COLO668 (cell line): ENCODE measurements around the gene ZNF627.
"Not testable (repeated sequence)": the region's sequence is repeated elsewhere in the genome, so short reads cannot be mapped to it uniquely, and the experiment has no call there.

Experiments
- DNase-seq: peaks from one replicate; lab custom pipeline; 2025; ENCODE audit not compliant: unreplicated experiment; lab: John Stamatoyannopoulos, UW

ZNF627 gene

GRCh38 chr19:11597202-11598102 lies at the start of gene ZNF627:
Gene ZNF627, plus strand, starts transcription at chr19:11597483. Its CDS starts 145 bp downstream, at chr19:11597628.
- peak; percentile 98 for DNase-seq

- no peak for DNase-seq
These were observed 49.2 kb upstream of the ZNF627 start for GRCh38 chr19:11547929-11548700.

- DNase-seq = no peak
These were observed 47.8 kb upstream of the ZNF627 start for GRCh38 chr19:11549386-11549953.

GRCh38 chr19:11550265-11550664 lies 47.0 kb upstream of the ZNF627 start:
- DNase-seq = no peak

- no peak for DNase-seq
These were observed 45.6 kb upstream of the ZNF627 start for GRCh38 chr19:11551603-11552235.

- DNase-seq = no peak
These were observed 44.5 kb upstream of the ZNF627 start for GRCh38 chr19:11552666-11553372.

GRCh38 chr19:11554160-11554559 lies 43.1 kb upstream of the ZNF627 start:
- no peak for DNase-seq

GRCh38 chr19:11555246-11555645 lies 42.0 kb upstream of the ZNF627 start:
- DNase-seq = no peak

- no peak for DNase-seq
These were observed 40.5 kb upstream of the ZNF627 start for GRCh38 chr19:11556634-11557420.

GRCh38 chr19:11558881-11559828 lies 38.1 kb upstream of the ZNF627 start, which contains the start of gene ELOF1:
Gene ELOF1, minus strand, starts transcription at chr19:11559230. Its CDS starts 4,883 bp downstream, at chr19:11554347.
- peak; percentile 99 for DNase-seq

- DNase-seq = peak; percentile 39
These were observed 36.8 kb upstream of the ZNF627 start for GRCh38 chr19:11560404-11561051.

- no peak for DNase-seq
These were observed 33.8 kb upstream of the ZNF627 start for GRCh38 chr19:11563532-11563931.

- DNase-seq = not testable (repeated sequence)
These were observed 33.0 kb upstream of the ZNF627 start for GRCh38 chr19:11564082-11564807.

- DNase-seq = not testable (repeated sequence)
These were observed 31.7 kb upstream of the ZNF627 start for GRCh38 chr19:11565649-11565980.

GRCh38 chr19:11566164-11566563 lies 31.1 kb upstream of the ZNF627 start:
- DNase-seq = no peak

- DNase-seq = no peak
These were observed 27.2 kb upstream of the ZNF627 start for GRCh38 chr19:11570039-11570462.

- not testable (repeated sequence) for DNase-seq
These were observed 23.9 kb upstream of the ZNF627 start for GRCh38 chr19:11573354-11573753.
